MM.1S (cell line): Measurements from ENCODE around the gene TULP3.

Source experiments
- CTCF ChIP-seq: fragments of 300-600 bp; sonication (generic); IDR thresholded peaks from 2 replicates; pipeline ENCODE4 v1.5.1; 2016; ENCODE audit warnings: antibody characterized with exemption, low read length, mixed read lengths
- EZH2 ChIP-seq: fragments of 300-600 bp; sonication (generic); optimal IDR thresholded peaks from 2 replicates; pipeline ENCODE3; 2017; ENCODE audit warnings: low read depth, mild to moderate bottlenecking, antibody characterized with exemption, low read length, mixed read lengths
- EZH2phosphoT487 ChIP-seq: fragments of 300-600 bp; sonication (generic); IDR thresholded peaks from 2 replicates; pipeline ENCODE4 v1.6.1; 2018; ENCODE audit warnings: antibody characterized with exemption, low read length

GRCh38 chr12:2858334-2858733, 32.4 kb upstream of the TULP3 start:
- no peak for TF ChIP-seq CTCF
- TF ChIP-seq EZH2, result no peak
- no peak for TF ChIP-seq EZH2phosphoT487
